Measurements from ENCODE around the gene SLC38A3. TPM values are rescaled to one million over a fixed set of nuclear protein-coding genes. Genes with fewer than 3 reads are reported as not detected.

SLC38A3 gene
- total RNA-seq, 4 donors from 2014 or later, result 0.69 to 4.1 TPM; not detected in 2

- no peak for DNase-seq
- H3K4me1 ChIP-seq, result peaks cover 0 to 3% of the 10 kb centered on the region in 2 donors
- H3K4me3 ChIP-seq, result no peak overlapping the region
- H3K9me3 ChIP-seq, result no peaks in the 10 kb centered on the region
- no peak overlapping the region for H3K27ac ChIP-seq
- intact Hi-C loops (cut with DNase I; ENCODE audit: low total_unique reads), result no loop called here
- TF ChIP-seq CTCF (IDR thresholded peaks at IDR 0.05) (no peak), POLR2A (IDR thresholded peaks at IDR 0.05) (no peak)
- H3K27me3 ChIP-seq, result no peaks in the 10 kb centered on the region
- H3K36me3 ChIP-seq, result no peaks in the 10 kb centered on the region
Measured at GRCh38 chr3:50172626-50173220, 32.3 kb upstream of the SLC38A3 start.

- Histone ChIP-seq H3K4me1 (peaks cover 0 to 3% of the 10 kb centered on the region in 2 donors), H3K27me3 (no peaks in the 10 kb centered on the region), H3K9me3 (no peaks in the 10 kb centered on the region), H3K4me3 (no peak overlapping the region), H3K36me3 (no peaks in the 10 kb centered on the region), H3K27ac (no peak overlapping the region)
- intact Hi-C loops (cut with DNase I; ENCODE audit: low total_unique reads), result no loop called here
- no peak for DNase-seq
- no peak for TF ChIP-seq POLR2A (IDR thresholded peaks at IDR 0.05)
Measured at GRCh38 chr3:50173685-50174516, 31.2 kb upstream of the SLC38A3 start.

GRCh38 chr3:50174517-50174895 lies 30.6 kb upstream of the SLC38A3 start:
- Histone ChIP-seq H3K9me3 (no peaks in the 10 kb centered on the region), H3K4me3 (no peak overlapping the region), H3K27ac (no peak overlapping the region), H3K36me3 (no peaks in the 10 kb centered on the region), H3K27me3 (no peaks in the 10 kb centered on the region), H3K4me1 (peaks cover 0 to 3% of the 10 kb centered on the region in 2 donors)
- DNase-seq, result no peak
- TF ChIP-seq CTCF (IDR thresholded peaks at IDR 0.05) (no peak), POLR2A (IDR thresholded peaks at IDR 0.05) (no peak)
- intact Hi-C loops (cut with DNase I; ENCODE audit: low total_unique reads), result no loop called here

GRCh38 chr3:50174947-50175524 lies 30.0 kb upstream of the SLC38A3 start:
- Histone ChIP-seq H3K27ac (no peak overlapping the region), H3K4me3 (no peak overlapping the region), H3K9me3 (no peaks in the 10 kb centered on the region), H3K27me3 (no peaks in the 10 kb centered on the region), H3K4me1 (peaks cover 0 to 3% of the 10 kb centered on the region in 2 donors), H3K36me3 (no peaks in the 10 kb centered on the region)
- DNase-seq, result no peak
- TF ChIP-seq CTCF (IDR thresholded peaks at IDR 0.05) (no peak), POLR2A (IDR thresholded peaks at IDR 0.05) (no peak)
- intact Hi-C loops (cut with DNase I; ENCODE audit: low total_unique reads), result no loop called here

- intact Hi-C loops (cut with DNase I; ENCODE audit: low total_unique reads), result no loop called here
- DNase-seq, result no peak
- Histone ChIP-seq H3K36me3 (no peaks in the 10 kb centered on the region), H3K4me1 (peaks cover 0 to 3% of the 10 kb centered on the region in 2 donors), H3K4me3 (no peak overlapping the region), H3K27me3 (no peaks in the 10 kb centered on the region), H3K27ac (no peak overlapping the region), H3K9me3 (no peaks in the 10 kb centered on the region)
- TF ChIP-seq POLR2A (IDR thresholded peaks at IDR 0.05) (no peak), CTCF (IDR thresholded peaks at IDR 0.05) (no peak)
Measured at GRCh38 chr3:50177346-50177745, 27.7 kb upstream of the SLC38A3 start.

Data from uterus (tissue), 4 donors.